Measurements from ENCODE around the gene ADCY10. TPM values are rescaled to one million over a fixed set of nuclear protein-coding genes. Genes with fewer than 3 reads are reported as not detected.

The ADCY10 gene, protein sequence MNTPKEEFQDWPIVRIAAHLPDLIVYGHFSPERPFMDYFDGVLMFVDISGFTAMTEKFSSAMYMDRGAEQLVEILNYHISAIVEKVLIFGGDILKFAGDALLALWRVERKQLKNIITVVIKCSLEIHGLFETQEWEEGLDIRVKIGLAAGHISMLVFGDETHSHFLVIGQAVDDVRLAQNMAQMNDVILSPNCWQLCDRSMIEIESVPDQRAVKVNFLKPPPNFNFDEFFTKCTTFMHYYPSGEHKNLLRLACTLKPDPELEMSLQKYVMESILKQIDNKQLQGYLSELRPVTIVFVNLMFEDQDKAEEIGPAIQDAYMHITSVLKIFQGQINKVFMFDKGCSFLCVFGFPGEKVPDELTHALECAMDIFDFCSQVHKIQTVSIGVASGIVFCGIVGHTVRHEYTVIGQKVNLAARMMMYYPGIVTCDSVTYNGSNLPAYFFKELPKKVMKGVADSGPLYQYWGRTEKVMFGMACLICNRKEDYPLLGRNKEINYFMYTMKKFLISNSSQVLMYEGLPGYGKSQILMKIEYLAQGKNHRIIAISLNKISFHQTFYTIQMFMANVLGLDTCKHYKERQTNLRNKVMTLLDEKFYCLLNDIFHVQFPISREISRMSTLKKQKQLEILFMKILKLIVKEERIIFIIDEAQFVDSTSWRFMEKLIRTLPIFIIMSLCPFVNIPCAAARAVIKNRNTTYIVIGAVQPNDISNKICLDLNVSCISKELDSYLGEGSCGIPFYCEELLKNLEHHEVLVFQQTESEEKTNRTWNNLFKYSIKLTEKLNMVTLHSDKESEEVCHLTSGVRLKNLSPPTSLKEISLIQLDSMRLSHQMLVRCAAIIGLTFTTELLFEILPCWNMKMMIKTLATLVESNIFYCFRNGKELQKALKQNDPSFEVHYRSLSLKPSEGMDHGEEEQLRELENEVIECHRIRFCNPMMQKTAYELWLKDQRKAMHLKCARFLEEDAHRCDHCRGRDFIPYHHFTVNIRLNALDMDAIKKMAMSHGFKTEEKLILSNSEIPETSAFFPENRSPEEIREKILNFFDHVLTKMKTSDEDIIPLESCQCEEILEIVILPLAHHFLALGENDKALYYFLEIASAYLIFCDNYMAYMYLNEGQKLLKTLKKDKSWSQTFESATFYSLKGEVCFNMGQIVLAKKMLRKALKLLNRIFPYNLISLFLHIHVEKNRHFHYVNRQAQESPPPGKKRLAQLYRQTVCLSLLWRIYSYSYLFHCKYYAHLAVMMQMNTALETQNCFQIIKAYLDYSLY (N-terminal part only)
- not detected in 2 replicates for total RNA-seq

- no peak for TF ChIP-seq CTCF (conservative IDR thresholded peaks at IDR 0.05; ENCODE audit: low read depth, low read length)
- no peak within 1 kb of the TSS for H3K4me3 ChIP-seq (ENCODE audit: low read depth, low read length)
- no peak for DNase-seq (ENCODE audit: low read depth)
Observed at GRCh38 chr1:167913895-167914496, at the start of gene ADCY10. Gene ADCY10, minus strand, starts transcription at chr1:167914134. Its CDS starts 8,994 bp downstream, at chr1:167905140.

GRCh38 chr1:167957710-167958109, 43.8 kb upstream of the ADCY10 start:
- H3K4me3 ChIP-seq (ENCODE audit: low read depth, low read length): no peak overlapping the region
- TF ChIP-seq CTCF (conservative IDR thresholded peaks at IDR 0.05; ENCODE audit: low read depth, low read length): no peak
- no peak for DNase-seq (ENCODE audit: low read depth)

DNA sequence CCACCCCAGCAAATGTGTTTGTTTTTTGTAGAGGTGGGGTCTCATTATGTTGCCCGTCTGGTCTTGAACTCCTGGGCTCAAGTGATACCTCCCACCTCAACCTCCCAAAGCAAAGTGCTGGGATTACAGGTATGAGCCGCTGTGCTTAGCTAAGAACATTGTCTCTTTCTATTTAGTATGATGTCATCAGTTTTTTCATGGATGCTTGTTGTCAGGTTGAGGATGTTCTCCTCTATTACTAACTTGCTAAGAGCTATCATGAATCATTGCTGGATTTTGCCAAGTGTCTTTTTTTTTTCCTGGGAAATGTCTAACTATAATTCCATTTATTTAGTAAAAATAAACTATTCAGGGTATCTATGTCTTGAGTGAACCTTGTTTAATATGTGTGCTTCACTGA, 42.0 kb upstream of the ADCY10 start:
- no peak for TF ChIP-seq CTCF (conservative IDR thresholded peaks at IDR 0.05; ENCODE audit: low read depth, low read length)
- no peak for DNase-seq (ENCODE audit: low read depth)
- H3K4me3 ChIP-seq (ENCODE audit: low read depth, low read length): no peak overlapping the region

DNA sequence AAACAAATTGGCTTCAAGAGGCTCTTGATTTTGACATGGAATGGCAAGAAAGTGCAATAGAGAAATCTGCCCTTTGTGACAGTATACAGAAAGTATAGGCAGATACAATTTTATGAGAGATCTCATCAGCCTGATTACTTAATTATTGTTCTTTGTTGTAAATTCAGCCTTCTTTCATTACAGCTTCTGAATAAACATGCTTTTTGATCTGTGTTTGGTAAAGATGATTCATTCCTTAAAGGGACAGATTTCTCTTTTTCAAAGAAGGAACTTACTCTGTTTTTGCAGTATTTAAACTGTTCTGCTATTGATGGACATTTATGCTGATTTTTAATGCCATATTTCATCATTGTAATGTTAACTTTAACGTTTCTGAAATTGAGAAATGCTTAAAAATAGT, 36.6 kb upstream of the ADCY10 start:
- TF ChIP-seq CTCF (conservative IDR thresholded peaks at IDR 0.05; ENCODE audit: low read depth, low read length): no peak
- H3K4me3 ChIP-seq (ENCODE audit: low read depth, low read length): no peak overlapping the region
- DNase-seq (ENCODE audit: low read depth): no peak

DNA sequence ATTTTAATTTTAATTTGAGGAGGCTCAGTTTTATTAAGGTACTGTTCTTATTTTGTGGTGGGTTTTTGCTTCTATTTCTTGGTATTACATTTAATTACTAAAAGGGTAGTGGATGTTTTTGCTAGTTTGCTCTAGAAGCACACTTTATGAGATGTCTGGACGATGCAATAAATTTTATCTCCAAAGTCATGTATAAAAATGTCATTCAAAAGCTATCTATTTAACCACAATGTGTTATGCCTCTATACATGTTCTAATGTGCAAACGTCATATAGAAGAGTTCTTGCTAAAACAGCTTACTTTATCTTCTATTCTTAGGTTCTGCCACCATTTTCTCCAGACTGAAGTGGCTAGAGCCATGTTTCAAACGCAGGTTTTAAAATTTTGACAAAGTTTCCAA, 35.9 kb upstream of the ADCY10 start:
- no peak overlapping the region for H3K4me3 ChIP-seq (ENCODE audit: low read depth, low read length)
- DNase-seq (ENCODE audit: low read depth): no peak
- no peak for TF ChIP-seq CTCF (conservative IDR thresholded peaks at IDR 0.05; ENCODE audit: low read depth, low read length)

DNA sequence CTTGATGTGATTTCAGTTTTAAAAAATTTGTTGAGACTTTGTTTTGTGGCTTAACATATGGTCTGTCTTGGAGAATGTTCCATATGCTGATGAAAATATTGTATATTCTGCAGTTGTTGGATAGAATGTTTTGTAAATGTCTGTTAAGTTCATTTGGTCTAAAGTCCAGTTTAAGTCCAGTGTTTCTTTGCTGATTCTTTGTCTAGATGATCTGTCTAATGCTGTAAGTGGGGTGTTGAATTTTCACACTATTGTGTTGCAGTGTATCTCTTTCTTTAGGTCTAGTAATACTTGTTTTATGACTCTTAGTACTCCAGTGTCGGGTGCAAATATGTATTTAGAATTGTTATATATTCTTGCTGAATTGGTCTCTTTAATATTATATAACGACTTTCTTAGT, 33.8 kb upstream of the ADCY10 start:
- no peak overlapping the region for H3K4me3 ChIP-seq (ENCODE audit: low read depth, low read length)
- TF ChIP-seq CTCF (conservative IDR thresholded peaks at IDR 0.05; ENCODE audit: low read depth, low read length): no peak

More for the DNA sequence above, 33.8 kb upstream of the ADCY10 start:
- no peak for DNase-seq (ENCODE audit: low read depth)

Measured in epithelial cell of proximal tubule (primary cell).